HL-60 (cell line): Measurements from ENCODE around the gene TEDDM1.

Experiments used
- DNase-seq, 2 experiments: peaks; one replicate each; pipeline ENCODE4 v3.0.0-alpha.2; 2010 to 2020; ENCODE audit warnings: low read depth in 1 of 2, low spot score in 1 of 2
- H3K27ac ChIP-seq: fragments of 250-450 bp; sonication (Bioruptor Pico); replicated peaks from 2 replicates; pipeline ENCODE4 v1.5.1; 2020; ENCODE audit warnings: mild to moderate bottlenecking, moderate library complexity
- H3K27me3 ChIP-seq: fragments of 250-450 bp; sonication (Bioruptor Pico); 2 replicates; pipeline ENCODE4 v1.5.1; 2021; ENCODE audit warnings: mild to moderate bottlenecking, moderate library complexity; ENCODE audit not compliant: insufficient read depth, poor library complexity, severe bottlenecking
- H3K4me3 ChIP-seq: replicated peaks from 2 replicates; pipeline ENCODE4 v1.5.1; 2011; ENCODE audit warnings: mild to moderate bottlenecking, control low read depth, low read length; ENCODE audit not compliant: insufficient read depth
- GABPA ChIP-seq: IDR thresholded peaks from 2 replicates; pipeline ENCODE4 v1.6.1; 2012; ENCODE audit warnings: low read depth
- POLR2AphosphoS5 ChIP-seq: IDR thresholded peaks from 2 replicates; pipeline ENCODE4 v1.6.1; 2012; ENCODE audit warnings: low read depth
- REST ChIP-seq: IDR thresholded peaks from 2 replicates; pipeline ENCODE4 v1.6.1; 2012; ENCODE audit warnings: low read depth; ENCODE audit not compliant: insufficient replicate concordance
- SPI1 ChIP-seq: IDR thresholded peaks from 2 replicates; pipeline ENCODE4 v1.6.1; 2012; ENCODE audit warnings: low read depth, mild to moderate bottlenecking, borderline replicate concordance
- TF ChIP-seq, protein P1 (sequence below): IDR thresholded peaks from one replicate; pipeline ENCODE4 v1.5.1; 2011; ENCODE audit warnings: low read length, control low read depth, inconsistent platforms; ENCODE audit not compliant: insufficient read depth

Gene TEDDM1

DNA sequence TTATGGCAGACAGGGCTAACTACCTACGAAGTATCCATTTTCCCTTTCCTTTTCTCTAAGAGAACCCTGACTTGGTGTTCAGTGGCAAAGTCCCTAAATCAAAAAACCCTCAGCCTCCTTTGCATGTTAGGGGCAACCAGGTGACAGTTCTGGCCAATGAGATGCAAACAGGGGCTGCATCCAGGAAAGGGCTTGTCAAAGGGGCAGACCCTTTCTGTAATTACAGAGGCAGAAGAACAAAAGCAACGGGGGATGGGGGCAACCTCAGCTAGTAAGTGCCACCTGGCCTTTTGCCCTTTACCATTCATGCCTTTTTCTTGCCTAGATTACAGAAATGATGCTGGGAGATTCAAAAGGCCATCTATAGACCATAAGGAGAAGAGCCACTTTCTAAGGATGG, 43.3 kb downstream of the TEDDM1 start:
- Histone ChIP-seq H3K27me3 (no peaks in the 10 kb centered on the region), H3K27ac (no peak overlapping the region), H3K4me3 (no peak overlapping the region)
- TF ChIP-seq GABPA = no peak
- TF ChIP-seq SPI1 = no peak
- TF ChIP-seq REST = no peak
- TF ChIP-seq POLR2AphosphoS5 = no peak
- TF ChIP-seq, protein P1, sequence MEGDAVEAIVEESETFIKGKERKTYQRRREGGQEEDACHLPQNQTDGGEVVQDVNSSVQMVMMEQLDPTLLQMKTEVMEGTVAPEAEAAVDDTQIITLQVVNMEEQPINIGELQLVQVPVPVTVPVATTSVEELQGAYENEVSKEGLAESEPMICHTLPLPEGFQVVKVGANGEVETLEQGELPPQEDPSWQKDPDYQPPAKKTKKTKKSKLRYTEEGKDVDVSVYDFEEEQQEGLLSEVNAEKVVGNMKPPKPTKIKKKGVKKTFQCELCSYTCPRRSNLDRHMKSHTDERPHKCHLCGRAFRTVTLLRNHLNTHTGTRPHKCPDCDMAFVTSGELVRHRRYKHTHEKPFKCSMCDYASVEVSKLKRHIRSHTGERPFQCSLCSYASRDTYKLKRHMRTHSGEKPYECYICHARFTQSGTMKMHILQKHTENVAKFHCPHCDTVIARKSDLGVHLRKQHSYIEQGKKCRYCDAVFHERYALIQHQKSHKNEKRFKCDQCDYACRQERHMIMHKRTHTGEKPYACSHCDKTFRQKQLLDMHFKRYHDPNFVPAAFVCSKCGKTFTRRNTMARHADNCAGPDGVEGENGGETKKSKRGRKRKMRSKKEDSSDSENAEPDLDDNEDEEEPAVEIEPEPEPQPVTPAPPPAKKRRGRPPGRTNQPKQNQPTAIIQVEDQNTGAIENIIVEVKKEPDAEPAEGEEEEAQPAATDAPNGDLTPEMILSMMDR = no peak
- no peak for DNase-seq

DNA sequence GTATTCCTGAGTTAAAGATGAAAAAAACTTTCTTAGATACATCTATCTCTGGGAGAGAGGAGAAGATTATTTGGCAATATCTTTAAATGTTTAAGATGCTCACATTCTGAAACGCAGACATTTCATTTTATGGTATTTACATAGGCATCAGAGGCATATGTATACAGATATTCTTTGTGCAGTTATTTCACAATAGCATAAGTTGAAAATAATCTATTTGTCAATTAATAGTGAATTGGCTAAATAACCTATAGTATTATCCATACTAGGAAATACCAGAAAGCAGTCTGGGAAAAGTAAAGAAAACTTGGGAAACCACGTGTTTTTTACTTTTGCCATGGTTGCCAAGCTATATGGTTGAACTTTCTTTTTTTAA, 44.8 kb downstream of the TEDDM1 start:
- no peak overlapping the region for H3K4me3 ChIP-seq
- no peak for TF ChIP-seq GABPA
- H3K27me3 ChIP-seq = no peaks in the 10 kb centered on the region
- H3K27ac ChIP-seq = no peak overlapping the region
- DNase-seq = no peak

DNA sequence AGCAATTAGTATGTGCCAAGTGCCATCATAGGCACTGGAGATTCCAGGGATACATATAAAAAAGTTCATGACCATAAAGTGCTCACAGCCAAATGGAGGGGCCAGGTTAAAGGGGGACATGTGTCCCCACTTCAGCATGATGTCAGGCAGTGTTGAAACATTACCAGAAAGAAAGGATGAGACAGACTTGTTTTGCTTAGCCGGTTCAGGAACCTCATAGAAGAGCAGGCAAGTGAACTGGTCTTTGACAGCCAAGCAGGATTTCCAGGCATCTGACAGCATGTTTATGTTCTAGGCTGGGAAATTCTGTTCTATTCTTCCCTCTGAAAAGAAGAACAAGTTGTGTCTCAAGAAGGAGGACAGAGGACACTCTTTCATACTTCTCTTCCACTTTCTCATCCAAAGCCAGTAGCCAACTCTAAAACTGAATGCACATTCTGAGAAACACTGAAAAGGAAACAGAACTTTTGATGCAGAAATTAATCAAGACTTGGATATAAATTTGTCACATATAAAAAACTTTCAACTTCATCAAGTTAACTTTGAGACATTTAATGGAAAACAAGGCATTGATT, 48.6 kb downstream of the TEDDM1 start:
- TF ChIP-seq SPI1 = no peak
- TF ChIP-seq POLR2AphosphoS5 = no peak
- TF ChIP-seq GABPA = no peak
- TF ChIP-seq REST = no peak
- TF ChIP-seq, protein P1 = no peak
- Histone ChIP-seq H3K27me3 (no peaks in the 10 kb centered on the region), H3K4me3 (no peak overlapping the region), H3K27ac (no peak overlapping the region)
- no peak for DNase-seq

GRCh38 chr1:182350839-182351238, 49.6 kb downstream of the TEDDM1 start:
- no peak for DNase-seq
- Histone ChIP-seq H3K4me3 (no peak overlapping the region), H3K27ac (no peak overlapping the region), H3K27me3 (no peaks in the 10 kb centered on the region)
- no peak for TF ChIP-seq SPI1
- TF ChIP-seq REST = no peak
- TF ChIP-seq, protein P1 = no peak
- TF ChIP-seq POLR2AphosphoS5 = no peak
- no peak for TF ChIP-seq GABPA
